Heart right ventricle (tissue), 16 donors: ENCODE results near the gene COL15A1. TPM values are rescaled to one million over a fixed set of nuclear protein-coding genes. Genes with fewer than 3 reads are reported as not detected.

Source experiments
- ATAC-seq, 8 donors: fragments of 200-7000 bp; cut with Tn5 transposase; one replicate each; pipeline ENCODE4 v1.9.1; 2020; ENCODE audit warnings: mild to moderate bottlenecking in 8 of 8, moderate library complexity in 8 of 8, moderate number of reproducible peaks in 1 of 8
- DNase-seq, 2 donors: peaks; one replicate each; pipeline ENCODE4 v3.0.0-alpha.2; 2020
- H3K27ac ChIP-seq, 10 donors: fragments of 200-600 bp; sonication (generic) in 2 of 10; one replicate each; pipeline versions ENCODE4 v1.5.0 to v1.8.0; 2020 to 2022; ENCODE audit warnings: mild to moderate bottlenecking in 3 of 10
- H3K27me3 ChIP-seq, 7 donors: fragments of 200-600 bp; one replicate each; pipeline ENCODE4 v1.8.0; 2021 to 2022; ENCODE audit warnings: mild to moderate bottlenecking in 2 of 7
- H3K36me3 ChIP-seq, 9 donors: fragments of 200-600 bp; sonication (generic) in 1 of 9; one replicate each; pipeline versions ENCODE4 v1.5.0 to v1.8.0; 2020 to 2022; ENCODE audit warnings: mild to moderate bottlenecking in 2 of 9
- H3K4me1 ChIP-seq, 9 donors: fragments of 200-600 bp; sonication (generic) in 1 of 9; one replicate each; pipeline versions ENCODE4 v1.5.0 to v1.8.0; 2020 to 2022; ENCODE audit warnings: mild to moderate bottlenecking in 4 of 9
- H3K4me3 ChIP-seq, 10 donors: fragments of 200-600 bp; sonication (generic) in 2 of 10; one replicate each; pipeline versions ENCODE4 v1.5.0 to v1.8.0; 2020 to 2022; ENCODE audit warnings: mild to moderate bottlenecking in 7 of 10, moderate library complexity in 2 of 10
- H3K9me3 ChIP-seq, 11 donors: fragments of 200-600 bp in 10 of 11; sonication (generic) in 2 of 11; one replicate each; pipeline versions ENCODE4 v1.5.0 to v1.8.0; 2013 to 2022; ENCODE audit warnings: mild to moderate bottlenecking in 2 of 11, control low read depth in 1 of 11, moderate library complexity in 1 of 11
- CTCF ChIP-seq, 9 donors: fragments of 200-600 bp; sonication (generic) in 2 of 9; IDR thresholded peaks; one replicate each; pipeline versions ENCODE4 v1.5.0 to v1.8.0; 2021 to 2022; ENCODE audit warnings: antibody characterized with exemption in 9 of 9, mild to moderate bottlenecking in 5 of 9, moderate library complexity in 1 of 9
- WGBS, 2 donors: extraction: QIAGEN DNeasy Blood & Tissue Kit; methylation state at CpG; one replicate each; pipeline ENCODE4 v1.1.7; 2013; ENCODE audit warnings: inconsistent platforms in 1 of 2; 5-methylcytosine and 5-hydroxymethylcytosine counted together
- intact Hi-C, 10 donors: fragments of 100-400 bp; cut with DNase I; formaldehyde crosslinking; loops; one replicate each; pipeline versions ENCODE4 v1.11.1 to v1.14.2; 2022
- polyA plus RNA-seq, 2 donors: library from polyadenylated mRNA; stranded (reverse); fragments of 200-250 nt; gene quantifications; one replicate each; pipeline ENCODE4 v1.2.3, GENCODE V29; 2013
- total RNA-seq, 10 donors: library from RNA; stranded (reverse); fragmentation: NEBNext Ultra II Directional in 3 of 10; extraction: Animal tissue kit (Norgen Biotek cat#: 25700) in 3 of 10; gene quantifications; one replicate each; pipeline versions ENCODE4 v1.2.1 to v1.2.4, GENCODE V29; 2021 to 2023
- donor health status: Arrhythmogenic right ventricular cardiomyopathy.
- donor health status: ischemic (EF 13 %, LVEDD 7.1; RV severe dilation, severe dysfunction).
- donor health status: healthy with polysubstance abuse.
- donor health status: DM: no; HTN: yes; CAD: no.
- donor health status: DM: no; HTN: no; CAD: no.
- donor health status: ischemic (EF 25% LVEDD 6.9; RV normal size, moderate dysfunction).
- donor health status: ischemic (EF 25% LVEDD 5.7; RV mildly dilated, moderate dysfunction).
- donor health status: healthy.
- donor health status: DM: yes; HTN: yes; CAD: no.
- donor health status: Ischemic cardiomyopathy.
- donor health status: ischemic (EF 35%, LVEDD 5.7; RV mildly dilated, moderate dysfunction).
- donor health status: nonischemic (EF 11% LVEDD 7.7; RV severe dilation, severe dysfunction).
- donor health status: DM: yes; HTN: yes; CAD: no.
- donor health status: PGD.
- donor health status: ischemic (EF 29% LVEDD 5.4; RV normal size, mild dysfunction).
- donor health status: nonischemic (EF 23%, LVEDD 6.1; RV moderate dilation, normal function).

The COL15A1 gene
- total and polyA plus RNA-seq, 12 donors, result 25.6 to 64.8 (median 51.0) TPM

- TF ChIP-seq CTCF (IDR thresholded peaks at IDR 0.05), result no peak
- Histone ChIP-seq H3K4me1 (peaks cover 11 to 54% (median 37%) of the 10 kb centered on the region in 9 donors), H3K36me3 (no peaks in the 10 kb centered on the region), H3K27ac (no peak overlapping the region), H3K27me3 (no peaks in the 10 kb centered on the region), H3K9me3 (peaks cover 0 to 5% (median 0%) of the 10 kb centered on the region in 11 donors), H3K4me3 (no peak overlapping the region)
- WGBS, 2 donors, result 95 to 100% methylated on average over 1 of the region's 1 CpG
- ATAC-seq (no peak), DNase-seq (no peak)
- intact Hi-C loops, result no loop called here
These were observed 41.2 kb upstream of the COL15A1 start for GRCh38 chr9:98902516-98902915.

GRCh38 chr9:98902925-98903324 lies 40.8 kb upstream of the COL15A1 start:
- H3K27me3 ChIP-seq, result no peaks in the 10 kb centered on the region
- TF ChIP-seq CTCF (IDR thresholded peaks at IDR 0.05), result no peak
- intact Hi-C loops, result no loop called here
- WGBS, 2 donors, result 78 to 97% methylated on average over 5 of the region's 5 CpGs
- no peaks in the 10 kb centered on the region for H3K36me3 ChIP-seq
- ATAC-seq, result no peak
- H3K9me3 ChIP-seq, result peaks cover 0 to under 1% (median 0%) of the 10 kb centered on the region in 11 donors
- H3K4me3 ChIP-seq, result no peak overlapping the region
- H3K27ac ChIP-seq, result no peak overlapping the region
- H3K4me1 ChIP-seq, result peaks cover 11 to 58% (median 41%) of the 10 kb centered on the region in 9 donors
- no peak for DNase-seq

- peaks cover 14 to 66% (median 52%) of the 10 kb centered on the region in 9 donors for H3K4me1 ChIP-seq
- H3K36me3 ChIP-seq, result no peaks in the 10 kb centered on the region
- intact Hi-C loops, result no loop called here
- H3K27ac ChIP-seq, result peak overlapping the region in 4 of 10 donors; percentile 6 to 62 (median 36)
- peak in 4 of 8 donors; percentile 23 to 44 (median 35) for ATAC-seq
- H3K27me3 ChIP-seq, result no peaks in the 10 kb centered on the region
- 51 to 62% methylated on average over 8 of the region's 8 CpGs for WGBS, 2 donors
- H3K9me3 ChIP-seq, result no peaks in the 10 kb centered on the region
- DNase-seq, result peak in 1 of 2 donors; percentile 47
- no peak overlapping the region for H3K4me3 ChIP-seq
- peak in 3 of 9 donors; percentile 24 to 34 (median 30) for TF ChIP-seq CTCF (IDR thresholded peaks at IDR 0.05)
These were observed 39.7 kb upstream of the COL15A1 start for GRCh38 chr9:98903961-98904411.

GRCh38 chr9:98905015-98905414 lies 38.7 kb upstream of the COL15A1 start:
- Histone ChIP-seq H3K4me1 (peaks cover 16 to 63% (median 50%) of the 10 kb centered on the region in 9 donors), H3K4me3 (no peak overlapping the region), H3K36me3 (no peaks in the 10 kb centered on the region), H3K27me3 (no peaks in the 10 kb centered on the region), H3K9me3 (no peaks in the 10 kb centered on the region), H3K27ac (peak overlapping the region in 2 of 10 donors; percentile 38 to 62)
- 75 to 76% methylated on average over 4 of the region's 4 CpGs for WGBS, 2 donors
- intact Hi-C loops, result loop anchor here in 2 of 10 donors (5.0 kb wide), 2 partner anchors 43 to 67 kb away; no protein-coding TSS in a partner anchor
- no peak for ATAC-seq
- DNase-seq, result no peak
- no peak for TF ChIP-seq CTCF (IDR thresholded peaks at IDR 0.05)
